Astrocyte (in vitro differentiated cells and primary cell): ENCODE measurements around the gene DDIAS. TPM values are rescaled to one million over a fixed set of nuclear protein-coding genes. Genes with fewer than 3 reads are reported as not detected.
"Not testable (repeated sequence)": the region's sequence is repeated elsewhere in the genome, so short reads cannot be mapped to it uniquely, and the experiment has no call there.

Experiments
- DNase-seq: peaks from one replicate; pipeline ENCODE4 v3.0.0-alpha.2; 2010; ENCODE audit warnings: low read depth
- FAIRE-seq: peaks from 2 replicates; lab custom pipeline; 2011; peaks lifted over from hg19 to GRCh38; lab: Jason Lieb, UNC
- H2AFZ ChIP-seq: 2 replicates; pipeline ENCODE4 v1.6.0; 2012; ENCODE audit warnings: low read depth, low read length, inconsistent platforms
- H3K27ac ChIP-seq: 2 replicates; pipeline ENCODE4 v1.5.1; 2011; ENCODE audit warnings: low read depth, low read length, inconsistent platforms
- H3K27me3 ChIP-seq: 2 replicates; pipeline ENCODE4 v1.6.0; 2011; ENCODE audit warnings: low read length, inconsistent platforms; ENCODE audit not compliant: insufficient read depth
- H3K36me3 ChIP-seq: 2 replicates; pipeline ENCODE4 v1.5.1; 2011; ENCODE audit warnings: low read length, inconsistent platforms; ENCODE audit not compliant: insufficient read depth
- H3K4me1 ChIP-seq: 2 replicates; pipeline ENCODE4 v1.5.1; 2011; ENCODE audit warnings: low read length, inconsistent platforms; ENCODE audit not compliant: insufficient read depth
- H3K4me2 ChIP-seq: 2 replicates; pipeline ENCODE4 v1.6.0; 2012; ENCODE audit warnings: low read length, inconsistent platforms
- H3K4me3 ChIP-seq: 2 replicates; pipeline ENCODE4 v1.5.1; 2011; ENCODE audit warnings: low read depth, mild to moderate bottlenecking, low read length, inconsistent platforms; ENCODE audit not compliant: insufficient read depth
- H3K79me2 ChIP-seq: 2 replicates; pipeline ENCODE4 v1.6.0; 2012; ENCODE audit warnings: mild to moderate bottlenecking, low read length, inconsistent platforms; ENCODE audit not compliant: insufficient read depth
- H3K9ac ChIP-seq: 2 replicates; pipeline ENCODE4 v1.6.0; 2012; ENCODE audit warnings: mild to moderate bottlenecking, low read length, inconsistent platforms
- H3K9me3 ChIP-seq: 2 replicates; pipeline ENCODE4 v1.5.1; 2012; ENCODE audit warnings: low read depth, mild to moderate bottlenecking, low read length, inconsistent platforms; ENCODE audit not compliant: insufficient read depth
- H4K20me1 ChIP-seq: 2 replicates; pipeline ENCODE4 v1.6.0; 2012; ENCODE audit warnings: low read length, inconsistent platforms; ENCODE audit not compliant: insufficient read depth
- H3K27ac Mint-ChIP-seq: one replicate; pipeline ENCODE4 v1.8.0; 2021; ENCODE audit warnings: mild to moderate bottlenecking, mixed read lengths; ENCODE audit not compliant: unreplicated experiment
- H3K27me3 Mint-ChIP-seq: one replicate; pipeline ENCODE4 v1.8.0; 2021; ENCODE audit warnings: low read depth, mixed read lengths; ENCODE audit not compliant: unreplicated experiment
- H3K36me3 Mint-ChIP-seq: one replicate; pipeline ENCODE4 v1.8.0; 2021; ENCODE audit warnings: low read depth, mixed read lengths; ENCODE audit not compliant: unreplicated experiment
- H3K4me1 Mint-ChIP-seq: one replicate; pipeline ENCODE4 v1.8.0; 2021; ENCODE audit warnings: low read depth, mixed read lengths; ENCODE audit not compliant: unreplicated experiment
- H3K4me3 Mint-ChIP-seq: one replicate; pipeline ENCODE4 v1.8.0; 2021; ENCODE audit warnings: mild to moderate bottlenecking, moderate library complexity, mixed read lengths; ENCODE audit not compliant: unreplicated experiment
- H3K9me3 Mint-ChIP-seq: one replicate; pipeline ENCODE4 v1.8.0; 2021; ENCODE audit warnings: mild to moderate bottlenecking, mixed read lengths; ENCODE audit not compliant: unreplicated experiment
- EZH2 ChIP-seq: IDR thresholded peaks from 2 replicates; pipeline ENCODE4 v1.6.1; 2012; ENCODE audit warnings: mild to moderate bottlenecking, low read length, inconsistent platforms; ENCODE audit not compliant: insufficient read depth
- total RNA-seq: library from RNA; stranded (reverse); gene quantifications from 2 replicates; pipeline ENCODE4 v1.2.1, GENCODE V29; 2021
- TF ChIP-seq, protein P1 (sequence below): IDR thresholded peaks from 2 replicates; pipeline ENCODE4 v1.5.1; 2011; ENCODE audit warnings: low read depth, mild to moderate bottlenecking, inconsistent platforms, low read length, moderate library complexity; ENCODE audit not compliant: insufficient read depth

The DDIAS gene
- total RNA-seq, 1 donor from 2014 or later, result 4.0 TPM

GRCh38 chr11:82967381-82967780 lies 65.8 kb downstream of the DDIAS start:
- H3K4me1 ChIP-seq, result no peaks in the 10 kb centered on the region
- TF ChIP-seq, protein P1, sequence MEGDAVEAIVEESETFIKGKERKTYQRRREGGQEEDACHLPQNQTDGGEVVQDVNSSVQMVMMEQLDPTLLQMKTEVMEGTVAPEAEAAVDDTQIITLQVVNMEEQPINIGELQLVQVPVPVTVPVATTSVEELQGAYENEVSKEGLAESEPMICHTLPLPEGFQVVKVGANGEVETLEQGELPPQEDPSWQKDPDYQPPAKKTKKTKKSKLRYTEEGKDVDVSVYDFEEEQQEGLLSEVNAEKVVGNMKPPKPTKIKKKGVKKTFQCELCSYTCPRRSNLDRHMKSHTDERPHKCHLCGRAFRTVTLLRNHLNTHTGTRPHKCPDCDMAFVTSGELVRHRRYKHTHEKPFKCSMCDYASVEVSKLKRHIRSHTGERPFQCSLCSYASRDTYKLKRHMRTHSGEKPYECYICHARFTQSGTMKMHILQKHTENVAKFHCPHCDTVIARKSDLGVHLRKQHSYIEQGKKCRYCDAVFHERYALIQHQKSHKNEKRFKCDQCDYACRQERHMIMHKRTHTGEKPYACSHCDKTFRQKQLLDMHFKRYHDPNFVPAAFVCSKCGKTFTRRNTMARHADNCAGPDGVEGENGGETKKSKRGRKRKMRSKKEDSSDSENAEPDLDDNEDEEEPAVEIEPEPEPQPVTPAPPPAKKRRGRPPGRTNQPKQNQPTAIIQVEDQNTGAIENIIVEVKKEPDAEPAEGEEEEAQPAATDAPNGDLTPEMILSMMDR, result no peak
- TF ChIP-seq EZH2, result no peak
- no peaks in the 10 kb centered on the region for H3K27me3 Mint-ChIP-seq
- H3K27ac ChIP-seq, result no peak overlapping the region
- no peak overlapping the region for H2AFZ ChIP-seq
- H3K36me3 Mint-ChIP-seq, result no peaks in the 10 kb centered on the region
- H3K4me3 ChIP-seq, result no peak overlapping the region
- H3K27me3 ChIP-seq, result no peaks in the 10 kb centered on the region
- H3K9ac ChIP-seq, result no peak overlapping the region
- FAIRE-seq, result no peak
- no peak overlapping the region for H3K4me2 ChIP-seq
- no peaks in the 10 kb centered on the region for H3K4me1 Mint-ChIP-seq
- H3K27ac Mint-ChIP-seq, result no peak overlapping the region
- no peak for DNase-seq
- H3K9me3 ChIP-seq, result no peaks in the 10 kb centered on the region
- no peak overlapping the region for H3K4me3 Mint-ChIP-seq
- H4K20me1 ChIP-seq, result no peaks in the 10 kb centered on the region
- H3K79me2 ChIP-seq, result no peaks in the 10 kb centered on the region
- H3K36me3 ChIP-seq, result no peaks in the 10 kb centered on the region
- H3K9me3 Mint-ChIP-seq, result no peaks in the 10 kb centered on the region

DNA sequence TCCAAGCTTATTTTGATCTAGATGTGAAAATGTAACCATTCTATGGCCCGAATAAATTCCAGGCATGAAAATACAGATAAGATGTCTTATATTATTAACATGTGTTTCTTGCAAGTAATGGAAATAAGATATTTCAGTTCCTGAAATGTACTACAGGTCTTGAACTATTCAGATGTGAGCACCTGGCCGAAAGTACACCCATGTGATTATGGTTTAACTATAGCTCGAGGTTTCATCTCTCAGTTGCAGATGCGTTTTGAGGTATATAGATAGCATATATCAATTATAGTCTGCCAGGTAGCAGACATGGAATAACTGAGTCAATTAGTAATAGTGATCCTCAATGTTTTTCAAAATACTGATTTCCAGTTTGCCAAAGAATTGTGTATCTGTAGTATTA lies 68.3 kb downstream of the DDIAS start:
- Mint-ChIP-seq H3K27ac (no peak overlapping the region), H3K4me1 (no peaks in the 10 kb centered on the region), H3K36me3 (no peaks in the 10 kb centered on the region), H3K4me3 (no peak overlapping the region), H3K9me3 (no peaks in the 10 kb centered on the region), H3K27me3 (no peaks in the 10 kb centered on the region)
- Histone ChIP-seq H3K27me3 (no peaks in the 10 kb centered on the region), H3K79me2 (no peaks in the 10 kb centered on the region), H3K4me1 (no peaks in the 10 kb centered on the region), H3K27ac (no peak overlapping the region), H3K36me3 (no peaks in the 10 kb centered on the region), H3K4me2 (no peak overlapping the region), H3K9me3 (no peaks in the 10 kb centered on the region), H3K9ac (no peak overlapping the region), H2AFZ (no peak overlapping the region), H4K20me1 (no peaks in the 10 kb centered on the region), H3K4me3 (no peak overlapping the region)
- FAIRE-seq (no peak), DNase-seq (no peak)
- TF ChIP-seq EZH2, result no peak
- TF ChIP-seq, protein P1, result no peak

GRCh38 chr11:82970507-82971083 lies 69.1 kb downstream of the DDIAS start:
- not testable (repeated sequence) for H3K4me3 ChIP-seq, H3K36me3 ChIP-seq, H3K27ac Mint-ChIP-seq, H3K9ac ChIP-seq, FAIRE-seq, H3K36me3 Mint-ChIP-seq, DNase-seq, H3K27me3 ChIP-seq, H3K79me2 ChIP-seq, H3K4me3 Mint-ChIP-seq, H3K4me1 ChIP-seq, H3K4me2 ChIP-seq, H2AFZ ChIP-seq, H3K27me3 Mint-ChIP-seq, H4K20me1 ChIP-seq, H3K4me1 Mint-ChIP-seq, H3K27ac ChIP-seq, H3K9me3 Mint-ChIP-seq, H3K9me3 ChIP-seq

DNA sequence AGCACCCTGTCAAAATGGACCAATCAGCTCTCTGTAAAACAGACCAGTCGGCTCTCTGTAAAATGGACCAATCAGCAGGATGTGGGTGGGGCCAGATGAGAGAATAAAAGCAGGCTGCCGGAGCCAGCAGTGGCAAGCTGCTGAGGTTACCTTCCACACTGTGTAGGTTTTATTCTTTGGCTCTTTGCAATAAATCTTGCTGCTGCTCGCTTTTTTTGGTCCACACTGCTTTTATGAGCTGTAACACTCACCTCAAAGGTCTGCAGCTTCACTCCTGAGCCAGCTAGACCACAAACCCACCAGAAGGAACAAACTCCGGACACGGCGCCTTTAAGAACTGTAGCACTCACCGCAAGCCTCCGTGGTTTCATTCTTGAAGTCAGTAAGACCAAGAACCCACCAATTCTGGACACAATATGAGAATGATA lies 70.0 kb downstream of the DDIAS start:
- H3K36me3 ChIP-seq, H2AFZ ChIP-seq, H3K79me2 ChIP-seq, H3K4me1 ChIP-seq, H3K27ac Mint-ChIP-seq, FAIRE-seq, H3K36me3 Mint-ChIP-seq, H3K27ac ChIP-seq, DNase-seq, H4K20me1 ChIP-seq, H3K4me3 Mint-ChIP-seq, H3K4me2 ChIP-seq, H3K9me3 ChIP-seq, H3K9ac ChIP-seq, H3K4me1 Mint-ChIP-seq, H3K9me3 Mint-ChIP-seq, H3K27me3 ChIP-seq, H3K4me3 ChIP-seq, H3K27me3 Mint-ChIP-seq: not testable (repeated sequence)
